SK-N-MC (cell line): ENCODE measurements around the gene PAPSS1.

Experiments
- EZH2 ChIP-seq: fragments of 200-600 bp; sonication (generic); IDR thresholded peaks from one replicate; pipeline ENCODE4 v1.6.1; 2017; ENCODE audit warnings: antibody characterized with exemption
- FOXP2 ChIP-seq: optimal IDR thresholded peaks from 2 replicates; pipeline ENCODE3; 2011; ENCODE audit warnings: mild to moderate bottlenecking, moderate library complexity; ENCODE audit not compliant: insufficient read depth; ENCODE audit errors: extremely low read length, control extremely low read depth
- POLR2AphosphoS5 ChIP-seq: IDR thresholded peaks from 2 replicates; pipeline ENCODE4 v1.6.1; 2012; ENCODE audit warnings: mild to moderate bottlenecking, low read depth, low read length, borderline replicate concordance

- no peak for TF ChIP-seq EZH2
- TF ChIP-seq FOXP2, result no peak
- TF ChIP-seq POLR2AphosphoS5, result no peak
Measured at GRCh38 chr4:107685740-107686139, 34.3 kb downstream of the PAPSS1 start.
